Posterior cingulate gyrus (tissue), 11 donors: ENCODE measurements around the gene TTC3.
A peak's percentile ranks its signal among the peaks of the same experiment; 100 is the strongest.

Experiments used
- DNase-seq, 10 donors: peaks; one replicate each; pipeline versions ENCODE4 v3.0.0 to v3.0.0-alpha.2; 2020 to 2021; ENCODE audit warnings: mixed read lengths in 3 of 10
- intact Hi-C: fragments of 100-400 bp; cut with DNase I; formaldehyde crosslinking; loops from one replicate; pipeline ENCODE4 v1.15.1; 2023

The TTC3 gene

GRCh38 chr21:37233551-37234146 lies 160.6 kb downstream of the TTC3 start:
- intact Hi-C loops, result no loop called here
- DNase-seq, result peak in 1 of 10 donors; percentile 67

DNA sequence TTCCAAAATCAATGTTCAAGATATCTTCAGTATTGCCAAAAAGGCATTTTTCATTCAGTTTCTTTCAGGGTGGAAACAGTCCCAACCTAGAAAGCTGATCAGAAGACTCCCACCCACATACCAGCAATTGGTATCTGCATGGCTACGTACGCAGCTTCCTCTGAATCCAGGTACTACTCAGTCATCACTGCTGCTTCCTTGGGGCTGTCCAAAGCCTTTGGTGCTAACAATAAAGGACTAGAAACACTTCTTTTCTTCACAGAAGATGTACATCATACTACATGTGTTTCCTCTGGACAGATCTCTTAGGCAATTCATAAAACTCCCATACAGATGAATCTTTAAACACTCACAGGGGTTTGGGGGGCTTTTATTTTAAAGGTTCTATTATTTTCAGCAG lies 164.3 kb downstream of the TTC3 start:
- no peak for DNase-seq
- intact Hi-C loops, result no loop called here

- DNase-seq, result no peak
- intact Hi-C loops, result no loop called here
Observed at GRCh38 chr21:37237764-37238163, 164.7 kb downstream of the TTC3 start.

DNA sequence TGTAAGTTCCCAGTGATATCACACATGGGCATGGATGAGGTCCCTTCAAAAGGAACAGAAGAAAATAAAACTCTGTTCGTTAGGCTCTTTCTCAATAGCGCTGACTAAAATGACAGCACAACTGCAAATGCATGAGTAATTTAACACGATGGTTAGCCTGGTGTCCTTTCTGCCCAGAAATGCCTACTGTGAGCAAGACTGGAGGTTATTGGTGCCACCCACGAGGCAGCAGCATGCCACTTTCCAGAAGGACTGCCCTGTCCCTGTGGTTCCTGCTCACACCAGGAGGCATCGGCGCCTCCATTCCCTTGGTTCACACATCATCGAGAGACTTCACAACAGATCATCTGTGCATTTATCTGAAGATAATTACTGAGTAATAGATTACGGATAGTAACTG lies 167.9 kb downstream of the TTC3 start:
- intact Hi-C loops, result no loop called here
- DNase-seq, result no peak

GRCh38 chr21:37241426-37241825 lies 168.4 kb downstream of the TTC3 start:
- DNase-seq, result no peak
- intact Hi-C loops, result no loop called here

DNA sequence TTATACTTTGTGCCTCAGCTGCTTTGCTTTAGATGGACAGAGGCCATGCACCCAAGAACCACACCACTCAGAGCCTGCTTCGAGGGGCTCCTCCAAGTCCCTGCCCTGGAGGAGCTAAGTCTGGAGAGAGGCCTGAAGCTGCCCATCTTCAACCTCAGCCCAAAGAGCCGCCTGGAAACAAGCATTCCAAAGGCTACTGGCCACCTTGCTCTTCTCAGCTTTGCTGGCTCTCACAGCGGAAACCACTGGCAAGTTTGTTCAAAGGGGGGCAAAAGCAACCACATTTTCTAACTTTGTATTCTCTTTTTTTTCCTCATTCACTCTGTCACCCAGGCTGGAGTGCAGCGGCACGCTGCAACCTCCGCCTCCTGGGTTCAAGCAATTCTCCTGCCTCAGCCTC lies 170.9 kb downstream of the TTC3 start:
- DNase-seq, result no peak
- intact Hi-C loops, result no loop called here

DNA sequence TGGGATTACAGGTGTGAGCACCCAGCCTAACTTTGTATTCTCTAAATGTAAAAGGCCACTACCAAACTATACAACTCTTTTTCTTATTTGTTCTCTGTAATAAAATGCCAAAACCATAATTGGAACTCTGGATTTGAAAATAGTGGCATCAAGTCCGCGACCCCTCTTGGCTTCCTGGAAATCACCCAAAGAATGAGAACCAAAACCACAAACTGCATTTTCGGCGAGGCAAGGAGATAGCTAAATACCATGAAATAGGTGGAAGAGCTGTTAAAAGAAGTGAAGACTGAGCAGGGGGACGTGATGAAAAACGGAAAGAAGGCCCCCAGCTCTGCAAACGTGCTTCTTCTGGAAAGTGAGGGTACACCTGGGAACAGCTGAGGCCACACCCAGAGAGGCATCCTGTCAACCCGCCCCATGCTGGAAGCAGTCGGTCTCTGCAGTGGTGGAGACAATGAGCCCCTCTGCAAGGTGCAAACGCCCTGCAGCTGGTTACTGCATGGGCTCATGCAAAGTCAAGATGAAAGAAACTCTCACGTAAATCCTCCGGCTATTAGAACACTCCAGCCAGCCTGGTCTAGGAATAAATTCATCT lies 171.5 kb downstream of the TTC3 start:
- intact Hi-C loops, result no loop called here
- DNase-seq, result no peak

- intact Hi-C loops, result no loop called here
- DNase-seq, result no peak
Observed at GRCh38 chr21:37245151-37245550, 172.1 kb downstream of the TTC3 start.

GRCh38 chr21:37248298-37248697 lies 175.2 kb downstream of the TTC3 start:
- intact Hi-C loops, result no loop called here
- DNase-seq, result no peak

DNA sequence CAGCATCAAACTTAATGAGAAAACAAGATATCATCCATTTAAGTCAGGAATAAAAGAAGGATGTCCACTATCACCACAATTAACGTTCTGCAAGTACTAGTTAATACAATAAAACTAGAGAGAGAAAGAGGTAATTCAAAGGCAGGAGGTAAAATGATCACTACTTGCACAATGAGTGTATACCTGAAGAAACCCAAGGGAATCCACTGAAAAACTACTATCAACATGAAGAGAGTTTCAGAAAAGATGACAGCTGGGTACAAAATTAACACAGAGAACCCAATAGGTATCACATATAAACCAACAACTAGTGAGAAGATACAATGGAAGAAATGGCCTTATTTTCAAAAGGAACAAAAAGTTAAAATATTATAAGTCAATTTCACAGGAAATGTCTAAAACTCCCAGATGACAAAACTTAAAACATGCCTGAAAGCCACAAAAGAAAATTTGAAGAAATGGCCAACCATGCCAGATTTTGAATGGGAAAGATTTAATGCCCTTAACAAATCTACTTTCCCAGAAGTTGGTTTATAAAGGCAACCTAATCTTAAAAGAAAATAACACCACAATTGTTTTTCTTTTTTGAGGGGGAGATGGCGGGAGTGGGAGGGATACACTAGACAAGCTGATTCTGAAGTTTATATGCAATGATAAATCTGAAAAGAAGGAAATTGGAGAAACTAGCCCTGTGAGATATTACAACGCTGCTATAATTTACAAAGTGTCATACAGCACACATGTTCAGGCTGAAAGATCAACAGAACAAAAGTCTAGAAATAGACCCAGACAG lies 176.3 kb downstream of the TTC3 start:
- intact Hi-C loops, result no loop called here

DNA sequence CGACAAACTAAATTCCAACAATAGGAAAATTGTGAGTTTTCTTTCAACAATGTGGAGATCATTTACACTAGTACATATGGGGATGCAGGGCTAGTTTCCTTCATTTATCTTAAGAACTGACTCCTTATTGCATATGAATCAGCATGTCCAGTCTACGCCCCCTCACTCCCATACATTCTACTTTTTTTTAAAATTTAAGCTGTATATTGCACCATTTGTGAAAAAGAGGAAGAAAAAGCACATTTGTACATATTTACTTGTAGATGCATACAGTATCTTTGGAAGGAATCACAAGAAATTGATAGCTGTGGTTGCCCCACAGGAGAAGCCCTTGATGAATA lies 178.2 kb downstream of the TTC3 start:
- intact Hi-C loops, result no loop called here
- DNase-seq, result no peak

More for the DNA sequence above, 176.3 kb downstream of the TTC3 start:
- no peak for DNase-seq
